Fibroblast of the aortic adventitia (primary cell): Measurements from ENCODE around the gene ZNF45. TPM values are rescaled to one million over a fixed set of nuclear protein-coding genes. Genes with fewer than 3 reads are reported as not detected.
"Not testable (repeated sequence)": the region's sequence is repeated elsewhere in the genome, so short reads cannot be mapped to it uniquely, and the experiment has no call there.

ENCODE experiments used
- DNase-seq: peaks from one replicate; pipeline ENCODE4 v3.0.0-alpha.2; 2010; ENCODE audit warnings: low read depth
- H3K4me3 ChIP-seq: 2 replicates; pipeline ENCODE4 v1.5.1; 2011; ENCODE audit warnings: low read depth, mild to moderate bottlenecking, control low read depth, low read length, moderate library complexity
- total RNA-seq: library from RNA; depleted of rRNA; stranded (reverse); fragments of >200 nt; gene quantifications from 2 replicates; pipeline ENCODE4 v1.2.3, GENCODE V29; 2012; ENCODE audit warnings: low replicate concordance
- TF ChIP-seq, protein P1 (sequence below): IDR thresholded peaks from 2 replicates; pipeline ENCODE4 v1.5.1; 2011; ENCODE audit warnings: mild to moderate bottlenecking, low read length, control low read depth, inconsistent platforms; ENCODE audit not compliant: insufficient read depth

ZNF45 gene
- total RNA-seq, 1 donor: 18.6 TPM

DNA sequence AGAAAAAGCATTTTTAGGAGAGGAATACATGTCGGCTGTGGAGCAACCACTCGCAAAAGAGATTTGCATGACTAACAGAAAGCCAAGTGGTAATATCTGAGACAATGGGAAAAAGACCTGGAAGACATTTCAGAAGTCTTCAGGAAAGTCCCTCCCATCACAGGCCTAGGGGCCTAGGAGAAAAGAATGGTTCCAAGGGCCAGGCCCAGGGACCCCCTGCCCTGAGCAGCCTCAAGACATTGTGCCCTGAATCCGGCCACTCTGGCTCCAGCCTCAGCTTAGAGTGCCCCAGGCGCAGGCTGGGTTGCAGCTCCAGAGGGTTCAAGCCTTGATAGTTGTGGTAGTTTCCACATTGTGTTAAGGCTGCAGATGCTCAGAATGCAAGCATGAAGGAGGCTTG is 25.3 kb upstream of the ZNF45 start:
- H3K4me3 ChIP-seq: no peak overlapping the region
- TF ChIP-seq, protein P1, sequence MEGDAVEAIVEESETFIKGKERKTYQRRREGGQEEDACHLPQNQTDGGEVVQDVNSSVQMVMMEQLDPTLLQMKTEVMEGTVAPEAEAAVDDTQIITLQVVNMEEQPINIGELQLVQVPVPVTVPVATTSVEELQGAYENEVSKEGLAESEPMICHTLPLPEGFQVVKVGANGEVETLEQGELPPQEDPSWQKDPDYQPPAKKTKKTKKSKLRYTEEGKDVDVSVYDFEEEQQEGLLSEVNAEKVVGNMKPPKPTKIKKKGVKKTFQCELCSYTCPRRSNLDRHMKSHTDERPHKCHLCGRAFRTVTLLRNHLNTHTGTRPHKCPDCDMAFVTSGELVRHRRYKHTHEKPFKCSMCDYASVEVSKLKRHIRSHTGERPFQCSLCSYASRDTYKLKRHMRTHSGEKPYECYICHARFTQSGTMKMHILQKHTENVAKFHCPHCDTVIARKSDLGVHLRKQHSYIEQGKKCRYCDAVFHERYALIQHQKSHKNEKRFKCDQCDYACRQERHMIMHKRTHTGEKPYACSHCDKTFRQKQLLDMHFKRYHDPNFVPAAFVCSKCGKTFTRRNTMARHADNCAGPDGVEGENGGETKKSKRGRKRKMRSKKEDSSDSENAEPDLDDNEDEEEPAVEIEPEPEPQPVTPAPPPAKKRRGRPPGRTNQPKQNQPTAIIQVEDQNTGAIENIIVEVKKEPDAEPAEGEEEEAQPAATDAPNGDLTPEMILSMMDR: no peak
- no peak for DNase-seq

DNA sequence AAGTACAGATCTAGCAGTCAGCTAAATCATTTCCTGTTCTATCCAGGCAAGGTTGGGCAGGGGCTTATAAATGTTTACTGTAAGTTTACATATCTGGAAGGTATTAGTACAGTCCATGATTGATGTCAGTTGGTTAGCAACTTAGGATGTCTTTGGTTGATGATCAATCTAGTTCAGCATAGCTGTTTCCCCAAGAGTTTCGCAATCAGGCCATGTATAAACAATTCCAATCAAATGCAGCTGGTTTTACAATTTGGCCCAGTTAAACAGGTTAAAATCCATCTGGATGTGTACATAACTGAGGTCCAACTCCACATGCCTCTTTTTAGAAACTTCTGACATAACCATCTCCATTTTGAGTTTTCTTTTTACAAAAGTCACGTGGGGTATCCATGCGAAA is 22.8 kb upstream of the ZNF45 start:
- TF ChIP-seq, protein P1: no peak
- no peak overlapping the region for H3K4me3 ChIP-seq
- peak; percentile 57 for DNase-seq

DNA sequence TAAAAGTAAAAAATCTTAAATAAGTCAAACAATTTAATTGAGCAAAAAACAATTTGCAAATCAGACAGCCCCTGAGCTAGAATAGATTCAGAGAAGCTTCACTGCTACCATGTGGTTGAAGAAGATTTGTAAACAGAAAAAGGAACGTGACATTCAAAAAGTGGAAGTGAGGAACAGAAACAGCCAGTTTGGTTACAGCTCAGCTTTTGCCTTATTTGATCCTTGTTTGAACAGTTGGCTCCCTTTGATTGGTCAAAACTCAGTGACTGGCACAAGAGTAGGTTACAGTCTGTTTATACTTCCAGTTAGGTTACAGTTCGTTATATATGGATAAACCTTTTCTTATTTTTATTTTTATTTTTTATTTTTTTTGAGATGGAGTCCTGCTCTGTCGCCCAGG is 21.7 kb upstream of the ZNF45 start:
- no peak overlapping the region for H3K4me3 ChIP-seq
- TF ChIP-seq, protein P1: no peak
- no peak for DNase-seq

DNA sequence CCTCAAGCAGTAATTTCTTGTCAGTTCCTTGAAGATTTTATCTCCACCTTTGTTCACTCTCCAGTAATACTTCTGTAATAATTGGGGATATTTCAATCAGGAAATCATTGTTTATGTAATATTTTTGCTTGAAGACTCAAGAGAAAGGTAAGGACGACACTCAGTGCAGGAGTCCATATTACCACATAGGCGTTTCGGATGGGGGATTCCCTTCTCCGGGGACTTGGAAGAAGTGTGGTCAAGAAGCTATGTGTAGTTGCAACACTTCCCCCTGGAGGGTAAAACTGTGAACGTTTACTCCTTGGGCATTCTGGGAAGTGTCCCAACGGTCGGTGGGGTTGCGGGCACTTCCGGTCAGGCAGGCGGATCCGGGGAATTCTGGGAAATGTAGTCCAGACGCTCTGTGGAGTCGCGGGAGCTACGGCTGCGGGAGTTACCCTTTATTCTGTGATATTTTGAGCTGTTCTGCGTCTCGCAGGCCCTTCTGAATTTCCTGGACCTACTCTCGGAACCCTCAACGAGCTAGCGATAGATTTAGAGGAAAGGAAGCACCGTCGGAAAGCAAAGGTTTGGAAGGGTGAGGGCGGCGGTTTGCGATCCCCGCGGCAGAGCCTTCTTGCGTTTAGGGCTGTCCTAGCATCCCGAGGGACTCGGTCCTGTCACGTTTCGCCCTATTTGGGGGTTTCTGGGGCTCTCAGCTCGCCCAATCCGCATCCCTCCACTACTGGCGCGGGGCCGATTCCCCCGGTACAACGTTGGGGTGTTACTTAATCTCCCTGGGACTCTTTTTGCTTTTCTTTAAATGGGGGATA is 16.0 kb upstream of the ZNF45 start, which contains the start of gene ZNF221:
Gene ZNF221, plus strand, starts transcription at position 395 of the 812 bp plus-strand sequence. CDS start 11,499 bp downstream, outside the sequence.
- DNase-seq: peak; percentile 99
- peak within 1 kb of the TSS; percentile 97 for H3K4me3 ChIP-seq
- TF ChIP-seq, protein P1: peak; percentile 38

DNA sequence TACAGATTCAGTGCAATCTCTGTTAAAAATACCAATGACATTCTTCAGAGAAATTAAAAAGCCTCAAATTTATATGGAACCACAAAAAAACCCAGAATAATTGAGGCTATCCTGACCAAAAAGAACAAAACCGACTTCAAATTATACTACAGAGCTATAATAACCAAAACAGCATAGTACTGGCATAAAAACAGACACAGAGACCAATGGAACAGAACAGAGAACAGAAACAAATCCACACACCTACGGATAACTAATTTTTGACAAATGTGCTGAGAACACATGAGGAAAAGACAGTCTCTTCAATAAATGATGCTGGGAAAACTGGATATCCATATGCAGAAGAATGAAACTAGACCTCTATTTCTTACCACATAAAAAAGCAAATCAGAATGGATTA is 14.7 kb upstream of the ZNF45 start:
- DNase-seq: not testable (repeated sequence)

DNA sequence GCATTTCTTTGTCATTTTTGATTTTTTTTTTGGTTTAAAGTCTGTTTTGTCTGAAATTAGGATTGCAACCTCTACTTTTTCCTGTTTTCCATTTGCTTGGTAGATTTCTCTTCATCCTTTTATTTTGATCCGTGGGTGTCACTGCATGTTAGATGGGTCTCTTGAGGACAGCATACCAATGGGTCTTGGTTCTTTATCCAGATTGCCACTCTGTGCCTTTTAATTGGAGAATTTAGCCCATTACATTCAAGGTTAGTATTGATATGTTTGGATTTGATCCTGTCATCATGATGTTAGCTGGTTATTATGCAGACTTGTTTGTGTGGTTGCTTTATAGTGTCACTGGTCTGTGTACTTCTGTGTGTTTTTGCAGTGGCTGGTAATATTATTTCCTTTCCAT is 12.3 kb upstream of the ZNF45 start:
- not testable (repeated sequence) for DNase-seq, H3K4me3 ChIP-seq

More for the DNA sequence above, 14.7 kb upstream of the ZNF45 start:
- not testable (repeated sequence) for H3K4me3 ChIP-seq

DNA sequence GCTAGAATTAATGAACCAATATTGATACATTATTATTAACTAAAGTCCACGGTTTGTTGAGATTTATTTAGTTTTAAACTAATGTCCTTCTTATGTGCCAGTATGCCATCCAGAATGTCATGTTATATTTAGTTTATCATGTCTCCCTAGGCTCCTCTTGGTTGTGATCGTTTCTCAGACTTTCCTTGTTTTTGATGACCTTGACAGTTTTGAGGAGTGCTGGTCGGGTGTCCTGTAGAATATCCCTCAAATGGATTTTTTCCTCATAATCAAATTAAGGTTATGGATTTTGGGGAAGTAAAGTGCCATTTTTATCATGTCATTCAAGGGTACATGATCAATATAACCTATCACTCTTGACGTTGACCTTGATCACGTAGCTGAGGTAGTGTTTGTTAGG is 6.1 kb upstream of the ZNF45 start:
- no peak overlapping the region for H3K4me3 ChIP-seq
- TF ChIP-seq, protein P1: no peak
- DNase-seq: no peak

DNA sequence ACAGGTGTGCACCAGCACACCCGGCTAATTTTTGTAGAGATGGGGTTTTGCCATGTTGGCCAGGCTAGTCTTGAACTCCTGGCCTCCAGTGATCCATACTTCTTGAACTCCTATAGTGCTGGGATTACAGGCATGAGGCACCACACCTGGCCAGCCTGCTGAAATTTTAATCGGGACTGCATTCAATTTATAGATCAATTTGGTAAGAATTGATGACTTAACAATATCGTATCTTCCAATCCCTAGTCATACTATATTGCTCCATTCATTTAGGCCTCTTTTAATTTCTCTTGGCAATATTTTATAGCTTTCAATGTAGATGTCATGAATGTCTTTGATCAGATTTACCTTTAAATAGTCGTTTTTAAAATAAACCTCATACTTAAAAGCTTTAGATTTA is 5.6 kb upstream of the ZNF45 start:
- DNase-seq: no peak
- no peak overlapping the region for H3K4me3 ChIP-seq
- TF ChIP-seq, protein P1: no peak
